Neural progenitor cell (in vitro differentiated cells): Measurements from ENCODE around the gene PSMB7.

Experiments
- EZH2 ChIP-seq: fragments of 200-600 bp; sonication (generic); IDR thresholded peaks from 2 replicates; pipeline ENCODE4 v1.6.1; 2017; ENCODE audit warnings: antibody characterized with exemption, mild to moderate bottlenecking, moderate library complexity
- EZH2phosphoT487 ChIP-seq: fragments of 200-600 bp; sonication (generic); IDR thresholded peaks from 2 replicates; pipeline ENCODE4 v1.6.1; 2017; ENCODE audit warnings: antibody characterized with exemption
- TF ChIP-seq, protein P1 (sequence below): fragments of 200-600 bp; sonication (generic); IDR thresholded peaks from 2 replicates; pipeline ENCODE4 v1.5.1; 2017; ENCODE audit warnings: antibody characterized with exemption, mild to moderate bottlenecking

DNA sequence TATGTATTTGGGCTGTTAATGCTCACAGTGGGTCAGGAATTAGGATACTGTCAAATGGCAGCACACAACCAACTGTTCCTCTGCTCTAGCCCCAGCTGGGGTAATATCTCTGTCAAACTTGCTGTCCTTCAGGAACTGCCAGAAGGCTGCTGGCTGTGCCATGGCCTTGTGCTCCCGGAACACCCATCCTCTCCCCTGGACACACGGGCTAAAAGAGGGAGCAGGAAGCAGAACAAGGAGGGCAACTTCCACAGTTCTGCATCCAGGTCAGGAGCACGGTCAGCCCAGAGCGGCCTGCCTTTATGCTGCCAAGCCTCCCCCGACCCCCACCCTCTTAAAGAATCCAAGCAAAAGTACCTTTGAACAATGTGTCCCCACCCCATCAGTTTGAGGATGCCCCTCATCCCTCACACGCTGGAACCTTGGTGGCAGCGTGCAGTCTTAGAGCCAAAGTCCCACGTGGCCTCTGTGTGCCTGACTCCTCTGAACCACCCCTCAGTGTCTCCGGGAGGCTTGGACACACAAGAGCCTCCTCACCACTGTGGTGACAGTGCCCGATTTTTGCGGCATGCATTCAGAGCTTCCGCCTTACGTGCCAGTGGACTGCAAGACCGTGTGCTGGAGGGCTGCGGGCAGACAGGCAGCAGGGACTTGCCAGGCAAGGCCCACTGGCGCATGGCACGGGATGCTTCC lies 60.8 kb downstream of the PSMB7 start:
- no peak for TF ChIP-seq EZH2
- TF ChIP-seq, protein P1, sequence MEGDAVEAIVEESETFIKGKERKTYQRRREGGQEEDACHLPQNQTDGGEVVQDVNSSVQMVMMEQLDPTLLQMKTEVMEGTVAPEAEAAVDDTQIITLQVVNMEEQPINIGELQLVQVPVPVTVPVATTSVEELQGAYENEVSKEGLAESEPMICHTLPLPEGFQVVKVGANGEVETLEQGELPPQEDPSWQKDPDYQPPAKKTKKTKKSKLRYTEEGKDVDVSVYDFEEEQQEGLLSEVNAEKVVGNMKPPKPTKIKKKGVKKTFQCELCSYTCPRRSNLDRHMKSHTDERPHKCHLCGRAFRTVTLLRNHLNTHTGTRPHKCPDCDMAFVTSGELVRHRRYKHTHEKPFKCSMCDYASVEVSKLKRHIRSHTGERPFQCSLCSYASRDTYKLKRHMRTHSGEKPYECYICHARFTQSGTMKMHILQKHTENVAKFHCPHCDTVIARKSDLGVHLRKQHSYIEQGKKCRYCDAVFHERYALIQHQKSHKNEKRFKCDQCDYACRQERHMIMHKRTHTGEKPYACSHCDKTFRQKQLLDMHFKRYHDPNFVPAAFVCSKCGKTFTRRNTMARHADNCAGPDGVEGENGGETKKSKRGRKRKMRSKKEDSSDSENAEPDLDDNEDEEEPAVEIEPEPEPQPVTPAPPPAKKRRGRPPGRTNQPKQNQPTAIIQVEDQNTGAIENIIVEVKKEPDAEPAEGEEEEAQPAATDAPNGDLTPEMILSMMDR, result no peak
- no peak for TF ChIP-seq EZH2phosphoT487
